Fibroblast of mammary gland (primary cell): Measurements from ENCODE around the gene MPC1.
"Not testable (repeated sequence)": the region's sequence is repeated elsewhere in the genome, so short reads cannot be mapped to it uniquely, and the experiment has no call there.

Experiments
- DNase-seq: peaks from one replicate; pipeline ENCODE4 v3.0.0-alpha.2; 2010; ENCODE audit warnings: low read depth
- H3K4me3 ChIP-seq: 2 replicates; pipeline ENCODE4 v1.5.1; 2011; ENCODE audit warnings: low read depth, mild to moderate bottlenecking, low read length, moderate library complexity; ENCODE audit not compliant: control insufficient read depth
- TF ChIP-seq, protein P1 (sequence below): conservative IDR thresholded peaks from 2 replicates; pipeline ENCODE4 v1.5.1; 2011; ENCODE audit warnings: low read depth, low read length, inconsistent platforms; ENCODE audit not compliant: control insufficient read depth, insufficient read depth

MPC1 gene

DNA sequence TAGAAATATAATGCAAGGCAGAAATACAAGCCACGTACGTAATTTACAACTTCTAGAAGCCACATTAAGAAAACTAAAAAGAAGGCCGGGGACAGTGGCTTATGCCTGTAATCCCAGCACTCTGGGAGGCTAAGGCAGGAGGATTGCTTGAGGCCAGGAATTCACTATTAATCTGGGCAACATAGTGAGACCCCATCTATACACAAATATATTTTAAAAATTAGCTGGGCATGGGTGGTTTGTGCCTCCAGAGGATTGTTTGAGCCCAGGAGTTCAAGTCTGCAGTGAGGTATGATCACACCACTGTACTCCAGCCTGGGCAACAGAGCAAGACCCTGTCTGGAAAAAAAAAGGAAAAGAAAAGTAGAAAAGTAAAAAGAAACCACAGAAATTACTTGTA lies 12.3 kb downstream of the MPC1 start:
- TF ChIP-seq, protein P1, sequence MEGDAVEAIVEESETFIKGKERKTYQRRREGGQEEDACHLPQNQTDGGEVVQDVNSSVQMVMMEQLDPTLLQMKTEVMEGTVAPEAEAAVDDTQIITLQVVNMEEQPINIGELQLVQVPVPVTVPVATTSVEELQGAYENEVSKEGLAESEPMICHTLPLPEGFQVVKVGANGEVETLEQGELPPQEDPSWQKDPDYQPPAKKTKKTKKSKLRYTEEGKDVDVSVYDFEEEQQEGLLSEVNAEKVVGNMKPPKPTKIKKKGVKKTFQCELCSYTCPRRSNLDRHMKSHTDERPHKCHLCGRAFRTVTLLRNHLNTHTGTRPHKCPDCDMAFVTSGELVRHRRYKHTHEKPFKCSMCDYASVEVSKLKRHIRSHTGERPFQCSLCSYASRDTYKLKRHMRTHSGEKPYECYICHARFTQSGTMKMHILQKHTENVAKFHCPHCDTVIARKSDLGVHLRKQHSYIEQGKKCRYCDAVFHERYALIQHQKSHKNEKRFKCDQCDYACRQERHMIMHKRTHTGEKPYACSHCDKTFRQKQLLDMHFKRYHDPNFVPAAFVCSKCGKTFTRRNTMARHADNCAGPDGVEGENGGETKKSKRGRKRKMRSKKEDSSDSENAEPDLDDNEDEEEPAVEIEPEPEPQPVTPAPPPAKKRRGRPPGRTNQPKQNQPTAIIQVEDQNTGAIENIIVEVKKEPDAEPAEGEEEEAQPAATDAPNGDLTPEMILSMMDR: no peak
- no peak overlapping the region for H3K4me3 ChIP-seq
- DNase-seq: no peak

DNA sequence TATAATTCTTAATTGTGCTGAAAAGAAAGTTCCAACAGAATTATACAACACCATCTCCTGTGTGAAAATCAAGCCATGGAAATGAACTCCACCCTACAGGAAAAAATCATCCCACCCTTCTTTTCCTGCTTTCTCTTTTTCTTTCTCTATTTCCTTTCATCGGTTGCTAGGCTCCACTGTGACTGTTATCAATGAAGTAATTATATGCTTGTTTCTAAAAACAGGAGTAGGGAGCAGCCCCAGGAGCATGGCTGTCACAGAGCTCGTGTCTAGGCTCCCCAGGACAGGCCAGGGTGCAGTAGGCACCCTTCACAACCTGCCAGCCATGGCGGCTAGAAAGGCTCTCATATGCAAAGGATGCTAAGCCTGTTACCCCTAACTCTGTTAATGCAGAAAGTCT lies 13.0 kb downstream of the MPC1 start:
- TF ChIP-seq, protein P1: no peak
- DNase-seq: no peak
- no peak overlapping the region for H3K4me3 ChIP-seq

DNA sequence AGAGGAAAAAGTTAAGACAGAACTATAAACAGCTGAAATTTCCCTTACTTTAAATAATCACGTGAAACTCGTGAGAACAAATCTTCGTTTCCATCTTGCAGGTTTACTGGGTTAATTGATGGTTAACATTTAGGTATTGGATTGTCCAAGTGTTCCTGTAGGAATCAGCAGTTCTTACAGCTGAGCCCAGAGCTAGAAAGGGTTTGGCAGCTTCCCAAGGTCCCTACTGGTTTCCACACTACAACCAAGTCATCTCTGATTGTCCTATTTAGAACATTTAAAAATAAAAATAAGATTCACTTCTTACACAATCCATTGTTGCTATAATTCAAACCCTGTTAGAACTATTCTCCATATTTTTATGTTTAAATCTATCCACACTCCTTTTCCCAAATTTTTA lies 15.8 kb downstream of the MPC1 start:
- TF ChIP-seq, protein P1: no peak
- DNase-seq: no peak
- no peak overlapping the region for H3K4me3 ChIP-seq

DNA sequence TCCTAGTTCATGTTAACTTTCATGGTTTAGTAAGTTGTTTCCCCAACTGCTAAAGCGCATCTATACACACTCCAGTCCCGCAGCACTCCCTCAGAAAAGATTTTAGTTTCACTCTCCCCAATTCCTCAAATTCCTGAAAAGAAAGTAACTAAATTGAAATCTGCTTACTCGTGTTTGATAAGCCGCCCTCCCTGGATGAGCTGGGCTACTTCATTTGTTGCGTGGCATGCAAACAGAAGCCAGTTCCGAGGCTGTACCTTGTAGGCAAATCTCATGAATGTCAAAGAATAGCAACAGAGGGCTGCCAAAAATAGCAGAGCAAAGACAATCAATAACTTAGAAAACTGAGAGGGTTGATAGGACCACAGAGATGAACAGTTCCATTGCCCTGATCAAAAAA lies 16.9 kb downstream of the MPC1 start:
- TF ChIP-seq, protein P1: no peak
- DNase-seq: no peak
- H3K4me3 ChIP-seq: no peak overlapping the region

DNA sequence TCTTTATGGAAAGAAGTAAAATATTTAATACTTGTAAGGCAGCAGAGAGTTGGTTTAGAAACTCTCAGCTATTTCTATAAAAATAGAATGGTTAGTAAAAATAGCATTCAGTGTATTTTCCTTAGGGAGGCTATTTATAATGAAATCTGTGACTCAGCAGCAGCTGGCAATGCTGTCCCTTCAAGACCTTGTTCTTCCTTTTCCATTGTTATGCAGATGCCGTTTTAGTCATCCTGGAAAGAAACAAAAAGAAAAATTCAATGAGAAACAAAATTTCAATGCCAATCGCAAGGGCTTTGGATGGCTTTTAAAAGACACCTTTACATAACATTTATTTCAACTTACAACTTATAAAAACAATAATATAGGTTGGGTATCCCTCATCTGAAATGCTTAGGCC lies 17.5 kb downstream of the MPC1 start:
- TF ChIP-seq, protein P1: no peak
- no peak overlapping the region for H3K4me3 ChIP-seq
- DNase-seq: peak; percentile 53

DNA sequence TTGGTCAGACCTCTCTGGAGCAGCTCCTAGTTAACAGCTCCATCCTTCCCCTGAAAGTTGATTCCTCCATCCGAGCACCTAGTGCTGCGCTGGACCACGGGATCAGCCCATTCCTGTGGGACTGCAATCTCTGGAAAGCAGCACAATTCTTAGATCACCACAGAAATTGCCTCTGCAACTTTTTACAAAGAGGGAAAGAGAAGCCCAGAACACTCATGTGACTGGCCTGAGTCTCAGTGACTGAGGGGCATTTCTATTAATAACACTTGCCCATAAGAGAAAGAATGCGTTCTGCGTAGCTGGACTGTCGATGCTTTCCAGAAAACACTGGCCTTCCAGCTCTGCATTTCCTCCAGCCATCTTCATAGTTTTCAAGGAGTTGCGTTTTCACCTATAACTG lies 18.3 kb downstream of the MPC1 start:
- no peak for DNase-seq
- H3K4me3 ChIP-seq: no peak overlapping the region
- TF ChIP-seq, protein P1: no peak

DNA sequence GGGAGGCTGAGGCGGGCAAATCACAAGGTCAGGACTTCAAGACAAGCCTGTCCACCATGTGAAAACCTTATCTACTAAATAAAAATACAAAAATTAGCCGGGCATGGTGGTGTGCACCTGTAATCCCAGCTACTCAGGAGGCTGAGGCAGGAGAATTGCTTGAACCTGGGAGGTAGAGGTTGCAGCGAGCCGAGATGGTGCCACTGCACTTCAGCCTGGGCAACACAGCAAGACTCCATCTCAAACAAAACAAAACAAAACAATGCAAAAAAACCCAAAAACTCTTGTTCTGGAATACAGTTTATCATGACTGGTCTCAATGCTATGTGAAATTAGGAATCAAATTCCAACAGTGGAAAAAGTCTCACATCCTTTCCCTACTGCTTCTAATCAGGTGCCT lies 20.3 kb downstream of the MPC1 start:
- DNase-seq, H3K4me3 ChIP-seq: not testable (repeated sequence)

DNA sequence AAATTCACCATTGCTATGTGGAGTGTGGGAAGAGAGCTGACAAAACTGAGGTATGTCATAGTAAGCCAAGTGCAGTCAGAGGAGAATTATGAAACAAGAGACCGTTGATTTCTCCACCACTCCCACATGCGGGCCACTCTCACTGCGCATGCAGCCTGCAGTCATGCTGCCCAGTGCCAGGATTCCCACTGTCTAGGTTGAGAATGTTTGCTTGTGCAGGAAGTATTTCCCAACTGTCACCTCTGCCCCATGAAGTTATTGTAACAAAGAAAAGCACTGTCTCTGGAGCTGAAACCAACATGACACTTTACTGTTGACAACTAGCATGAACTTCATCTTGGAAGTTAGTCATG lies 21.7 kb downstream of the MPC1 start:
- H3K4me3 ChIP-seq: no peak overlapping the region
- DNase-seq: peak; percentile 68
- TF ChIP-seq, protein P1: no peak
